H9 (cell line): ENCODE data around the gene TMEM117. TPM values are rescaled to one million over a fixed set of nuclear protein-coding genes. Genes with fewer than 3 reads are reported as not detected.

ENCODE experiments used
- DNase-seq: peaks from one replicate; pipeline ENCODE4 v3.0.0-alpha.2; 2017
- H2AFZ ChIP-seq: one replicate; pipeline ENCODE4 v1.6.1; 2013; ENCODE audit warnings: mild to moderate bottlenecking, low read length, control low read depth, moderate library complexity
- H2AK5ac ChIP-seq: 2 replicates; pipeline ENCODE4 v1.6.1; 2013; ENCODE audit warnings: low read length, control low read depth, mixed read lengths; ENCODE audit not compliant: insufficient read length
- H2BK120ac ChIP-seq: one replicate; pipeline ENCODE4 v1.6.1; 2013; ENCODE audit warnings: low read depth, mild to moderate bottlenecking, low read length, control low read depth, inconsistent platforms; ENCODE audit not compliant: poor library complexity, severe bottlenecking
- H2BK12ac ChIP-seq: 2 replicates; pipeline ENCODE4 v1.6.1; 2013; ENCODE audit warnings: low read length, control low read depth, mixed read lengths, low read depth; ENCODE audit not compliant: insufficient read length
- H2BK15ac ChIP-seq: 2 replicates; pipeline ENCODE4 v1.6.1; 2013; ENCODE audit warnings: low read depth, low read length, control low read depth
- H2BK20ac ChIP-seq: one replicate; pipeline ENCODE4 v1.6.1; 2013; ENCODE audit warnings: low read depth, mild to moderate bottlenecking, low read length, control low read depth, inconsistent platforms; ENCODE audit not compliant: poor library complexity, severe bottlenecking
- H2BK5ac ChIP-seq: 2 replicates; pipeline ENCODE4 v1.6.1; 2013; ENCODE audit warnings: low read length, control low read depth, mixed read lengths; ENCODE audit not compliant: insufficient read length
- H3K14ac ChIP-seq: 2 replicates; pipeline ENCODE4 v1.6.1; 2013; ENCODE audit warnings: low read length, control low read depth; ENCODE audit not compliant: insufficient read depth
- H3K18ac ChIP-seq: 2 replicates; pipeline ENCODE4 v1.6.1; 2013; ENCODE audit warnings: low read depth, mild to moderate bottlenecking, mixed read lengths, low read length, control low read depth; ENCODE audit not compliant: insufficient read length
- H3K23ac ChIP-seq: 2 replicates; pipeline ENCODE4 v1.6.1; 2013; ENCODE audit warnings: low read length, control low read depth, mixed read lengths, low read depth; ENCODE audit not compliant: insufficient read length
- H3K23me2 ChIP-seq: 2 replicates; pipeline ENCODE4 v1.6.1; 2013; ENCODE audit warnings: low read depth, mild to moderate bottlenecking, mixed read lengths, low read length, control low read depth; ENCODE audit not compliant: insufficient read length, poor library complexity, severe bottlenecking
- H3K27ac ChIP-seq: 2 replicates; pipeline ENCODE4 v1.5.1; 2013; ENCODE audit warnings: low read length, control low read depth, mixed read lengths, low read depth; ENCODE audit not compliant: insufficient read length
- H3K27me3 ChIP-seq: 2 replicates; pipeline ENCODE4 v1.6.1; 2013; ENCODE audit warnings: low read length, control low read depth, inconsistent platforms; ENCODE audit not compliant: insufficient read depth
- H3K4ac ChIP-seq: 2 replicates; pipeline ENCODE4 v1.6.1; 2013; ENCODE audit warnings: low read depth, mild to moderate bottlenecking, control low read depth, inconsistent platforms, low read length, moderate library complexity
- H3K4me1 ChIP-seq: 2 replicates; pipeline ENCODE4 v1.6.1; 2013; ENCODE audit warnings: low read length, control low read depth, inconsistent platforms; ENCODE audit not compliant: insufficient read depth
- H3K4me2 ChIP-seq: 2 replicates; pipeline ENCODE4 v1.6.1; 2013; ENCODE audit warnings: low read length, control low read depth, mixed read lengths; ENCODE audit not compliant: insufficient read length, insufficient read depth
- H3K56ac ChIP-seq: 2 replicates; pipeline ENCODE4 v1.6.1; 2013; ENCODE audit warnings: low read depth, mild to moderate bottlenecking, mixed read lengths, low read length, control low read depth; ENCODE audit not compliant: insufficient read length
- H3K79me1 ChIP-seq: 2 replicates; pipeline ENCODE4 v1.6.1; 2013; ENCODE audit warnings: low read depth, mild to moderate bottlenecking, moderate library complexity, low read length, control low read depth, inconsistent platforms; ENCODE audit not compliant: insufficient read depth, poor library complexity, severe bottlenecking
- H3K79me2 ChIP-seq: 2 replicates; pipeline ENCODE4 v1.6.1; 2013; ENCODE audit warnings: low read length, control low read depth, inconsistent platforms; ENCODE audit not compliant: insufficient read depth
- H3K9ac ChIP-seq: 2 replicates; pipeline ENCODE4 v1.6.1; 2013; ENCODE audit warnings: low read length, control low read depth, mixed read lengths; ENCODE audit not compliant: insufficient read length; ENCODE audit errors: extremely low read depth
- H3K9me3 ChIP-seq: one replicate; pipeline ENCODE4 v1.6.1; 2013; ENCODE audit warnings: low read depth, low read length, inconsistent platforms; ENCODE audit not compliant: control insufficient read depth
- H3T11ph ChIP-seq: one replicate; pipeline ENCODE4 v1.6.1; 2013; ENCODE audit warnings: mild to moderate bottlenecking, low read length, control low read depth, inconsistent platforms
- H4K20me1 ChIP-seq: one replicate; pipeline ENCODE4 v1.6.1; 2013; ENCODE audit not compliant: control insufficient read depth, insufficient read length, insufficient read depth
- H4K5ac ChIP-seq: 2 replicates; pipeline ENCODE4 v1.6.1; 2013; ENCODE audit warnings: low read depth, mild to moderate bottlenecking, mixed read lengths, low read length, control low read depth; ENCODE audit not compliant: insufficient read length
- H4K8ac ChIP-seq: replicated peaks from 2 replicates; pipeline ENCODE4 v1.6.1; 2013; ENCODE audit warnings: low read length, control low read depth, mixed read lengths, low read depth; ENCODE audit not compliant: insufficient read length
- H4K91ac ChIP-seq: 2 replicates; pipeline ENCODE4 v1.6.1; 2013; ENCODE audit warnings: low read depth, mild to moderate bottlenecking, moderate library complexity, mixed read lengths, low read length, control low read depth; ENCODE audit not compliant: insufficient read length
- H3K27ac Mint-ChIP-seq, 3 experiments: 2 replicates in 2 of 3; 3 replicates in 1 of 3; pipeline ENCODE4 v1.8.0; 2020 to 2021; ENCODE audit warnings: mixed read lengths in 3 of 3, mild to moderate bottlenecking in 1 of 3, moderate library complexity in 1 of 3
- H3K27me3 Mint-ChIP-seq: 2 replicates; pipeline ENCODE4 v1.8.0; 2021; ENCODE audit warnings: low read depth, mild to moderate bottlenecking, moderate library complexity, mixed read lengths
- H3K36me3 Mint-ChIP-seq, 3 experiments: 2 replicates in 2 of 3; 3 replicates in 1 of 3; pipeline ENCODE4 v1.8.0; 2020 to 2021; ENCODE audit warnings: low read depth in 3 of 3, mixed read lengths in 3 of 3; ENCODE audit not compliant: insufficient read depth in 1 of 3
- H3K4me1 Mint-ChIP-seq, 2 experiments: 2 replicates each; pipeline ENCODE4 v1.8.0; 2020; ENCODE audit warnings: mixed read lengths in 2 of 2
- H3K4me3 Mint-ChIP-seq, 2 experiments: 2 replicates in 1 of 2; 3 replicates in 1 of 2; pipeline ENCODE4 v1.8.0; 2020 to 2021; ENCODE audit warnings: mild to moderate bottlenecking in 2 of 2, mixed read lengths in 2 of 2, moderate library complexity in 1 of 2
- H3K9me3 Mint-ChIP-seq, 2 experiments: 2 replicates in 1 of 2; 3 replicates in 1 of 2; pipeline ENCODE4 v1.8.0; 2020; ENCODE audit warnings: mild to moderate bottlenecking in 2 of 2, mixed read lengths in 2 of 2, moderate library complexity in 1 of 2
- CTCF ChIP-seq: fragments of 200-600 bp; sonication (generic); conservative IDR thresholded peaks from 3 replicates; pipeline ENCODE4 v1.8.0; 2021; ENCODE audit warnings: antibody characterized with exemption, mild to moderate bottlenecking
- WGBS: extraction: QIAGEN DNeasy Blood & Tissue Kit; methylation state at CpG from one replicate; pipeline ENCODE4 v1.1.7; 2013; ENCODE audit warnings: missing lambda C conversion rate, low lambda C conversion rate, mixed read lengths; ENCODE audit not compliant: insufficient read length; ENCODE audit errors: extremely low coverage; 5-methylcytosine and 5-hydroxymethylcytosine counted together
- total RNA-seq: library from RNA; stranded (reverse); gene quantifications from 2 replicates; pipeline ENCODE4 v1.2.1, GENCODE V29; 2021

Gene TMEM117
- total RNA-seq, 1 experiment from 2014 or later = 1.7 TPM

GRCh38 chr12:44405297-44405696, 569.4 kb downstream of the TMEM117 start:
- H4K8ac ChIP-seq = no peak overlapping the region
- no peak overlapping the region for H3T11ph ChIP-seq
- H3K79me1 ChIP-seq = no peaks in the 10 kb centered on the region
- no peaks in the 10 kb centered on the region for H3K27me3 ChIP-seq
- no peak overlapping the region; a peak in 2 of 5 replicates for H3K4me3 Mint-ChIP-seq
- WGBS = no CpG with 5 or more reads among the region's 4 CpGs
- no peak overlapping the region for H2BK5ac ChIP-seq
- H2BK15ac ChIP-seq = no peak overlapping the region
- no peak overlapping the region for H3K18ac ChIP-seq
- H2AK5ac ChIP-seq = no peak overlapping the region
- no peak overlapping the region for H3K27ac ChIP-seq
- no peak overlapping the region for H3K9ac ChIP-seq
- no peaks in the 10 kb centered on the region for H3K9me3 ChIP-seq
- no peaks in the 10 kb centered on the region for H3K79me2 ChIP-seq
- H3K9me3 Mint-ChIP-seq = peaks cover 0 to 4% of the 10 kb centered on the region in 2 experiments; a peak in 2 of 5 replicates
- peaks cover 0 to 8% (median 5%) of the 10 kb centered on the region in 3 experiments; a peak in 3 of 7 replicates for H3K36me3 Mint-ChIP-seq
- no peak overlapping the region for H2BK20ac ChIP-seq
- DNase-seq = peak; percentile 39
- no peak overlapping the region for H4K91ac ChIP-seq
- no peak overlapping the region for H2AFZ ChIP-seq
- no peaks in the 10 kb centered on the region for H3K27me3 Mint-ChIP-seq
- peaks cover 30 to 31% of the 10 kb centered on the region in 2 experiments for H3K4me1 Mint-ChIP-seq
- H3K4me2 ChIP-seq = peak overlapping the region; percentile 22
- no peaks in the 10 kb centered on the region for H3K23me2 ChIP-seq
- no peak overlapping the region for H3K4ac ChIP-seq
- H3K27ac Mint-ChIP-seq = peak overlapping the region; percentile 58 to 88 (median 59); a peak in 6 of 7 replicates
- H3K4me1 ChIP-seq = no peaks in the 10 kb centered on the region
- no peak overlapping the region for H3K56ac ChIP-seq
- no peaks in the 10 kb centered on the region for H4K20me1 ChIP-seq
- TF ChIP-seq CTCF = no peak
- H4K5ac ChIP-seq = no peak overlapping the region
- H2BK12ac ChIP-seq = no peak overlapping the region
- no peak overlapping the region for H3K23ac ChIP-seq
- H2BK120ac ChIP-seq = no peak overlapping the region
- no peak overlapping the region for H3K14ac ChIP-seq
